GM12872 (cell line): ENCODE data around the gene HSPA1B.

Experiments used
- CTCF ChIP-seq: IDR thresholded peaks from 3 replicates; pipeline ENCODE4 v1.5.1; 2011; ENCODE audit warnings: low read depth, mild to moderate bottlenecking, low read length, moderate library complexity; ENCODE audit not compliant: insufficient read depth

HSPA1B gene

GRCh38 chr6:31850765-31851484 lies 23.4 kb downstream of the HSPA1B start:
- TF ChIP-seq CTCF: no peak

- TF ChIP-seq CTCF: no peak
Observed at GRCh38 chr6:31851485-31851832, 23.9 kb downstream of the HSPA1B start.

GRCh38 chr6:31858707-31859106 lies 31.2 kb downstream of the HSPA1B start:
- no peak for TF ChIP-seq CTCF

GRCh38 chr6:31859923-31860322 lies 32.4 kb downstream of the HSPA1B start:
- no peak for TF ChIP-seq CTCF

GRCh38 chr6:31860349-31860748 lies 32.8 kb downstream of the HSPA1B start:
- no peak for TF ChIP-seq CTCF

GRCh38 chr6:31861150-31861549 lies 33.6 kb downstream of the HSPA1B start:
- TF ChIP-seq CTCF: no peak

- no peak for TF ChIP-seq CTCF
Observed at GRCh38 chr6:31861919-31862343, 34.4 kb downstream of the HSPA1B start.
